Measurements from ENCODE around the gene GALK1.
"Not testable (repeated sequence)": the region's sequence is repeated elsewhere in the genome, so short reads cannot be mapped to it uniquely, and the experiment has no call there.

The GALK1 gene

GRCh38 chr17:75764711-75765421 is at the start of gene GALK1:
Gene GALK1 (minus strand): TSS chr17:75765192. CDS start chr17:75765136, 56 bp downstream.
- no peak for DNase-seq (ENCODE audit: low read depth, low spot score)
- H3K27ac ChIP-seq, result peak within 1 kb of the TSS; percentile 37

- no peak for DNase-seq (ENCODE audit: low read depth, low spot score)
- no peak overlapping the region for H3K27ac ChIP-seq
Observed at GRCh38 chr17:75814021-75814395, 49.0 kb upstream of the GALK1 start.

- no peak for DNase-seq (ENCODE audit: low read depth, low spot score)
- H3K27ac ChIP-seq, result no peak overlapping the region
Observed at GRCh38 chr17:75813081-75814020, 48.4 kb upstream of the GALK1 start.

- H3K27ac ChIP-seq, result no peak overlapping the region
- DNase-seq (ENCODE audit: low read depth, low spot score), result no peak
Observed at GRCh38 chr17:75812096-75813013, 47.4 kb upstream of the GALK1 start.

GRCh38 chr17:75811174-75811573 is 46.2 kb upstream of the GALK1 start:
- no peak overlapping the region for H3K27ac ChIP-seq
- no peak for DNase-seq (ENCODE audit: low read depth, low spot score)

- not testable (repeated sequence) for H3K27ac ChIP-seq; DNase-seq (ENCODE audit: low read depth, low spot score)
Observed at GRCh38 chr17:75810756-75811155, 45.8 kb upstream of the GALK1 start.

GRCh38 chr17:75810216-75810615 is 45.2 kb upstream of the GALK1 start:
- H3K27ac ChIP-seq, result no peak overlapping the region
- DNase-seq (ENCODE audit: low read depth, low spot score), result no peak

GRCh38 chr17:75809631-75810111 is 44.7 kb upstream of the GALK1 start:
- no peak for DNase-seq (ENCODE audit: low read depth, low spot score)
- peak overlapping the region; percentile 62 for H3K27ac ChIP-seq

GRCh38 chr17:75808905-75809621 is 44.1 kb upstream of the GALK1 start:
- peak; percentile 31 for DNase-seq (ENCODE audit: low read depth, low spot score)
- peak overlapping the region; percentile 62 for H3K27ac ChIP-seq

- DNase-seq (ENCODE audit: low read depth, low spot score), result no peak
- peak overlapping the region; percentile 62 for H3K27ac ChIP-seq
Observed at GRCh38 chr17:75808549-75808904, 43.5 kb upstream of the GALK1 start.

GRCh38 chr17:75807861-75808260 is 42.9 kb upstream of the GALK1 start:
- no peak overlapping the region for H3K27ac ChIP-seq
- no peak for DNase-seq (ENCODE audit: low read depth, low spot score)

GRCh38 chr17:75806822-75807500 is 42.0 kb upstream of the GALK1 start:
- no peak overlapping the region for H3K27ac ChIP-seq
- no peak for DNase-seq (ENCODE audit: low read depth, low spot score)

- H3K27ac ChIP-seq, result no peak overlapping the region
- no peak for DNase-seq (ENCODE audit: low read depth, low spot score)
Observed at GRCh38 chr17:75803883-75804282, 38.9 kb upstream of the GALK1 start.

- no peak for DNase-seq (ENCODE audit: low read depth, low spot score)
- H3K27ac ChIP-seq, result no peak overlapping the region
Observed at GRCh38 chr17:75799402-75799801, 34.4 kb upstream of the GALK1 start.

- no peak overlapping the region for H3K27ac ChIP-seq
- no peak for DNase-seq (ENCODE audit: low read depth, low spot score)
Observed at GRCh38 chr17:75795820-75796607, 31.0 kb upstream of the GALK1 start.

GRCh38 chr17:75793460-75793859 is 28.5 kb upstream of the GALK1 start:
- peak overlapping the region; percentile 8 for H3K27ac ChIP-seq

GRCh38 chr17:75791254-75791653 is 26.3 kb upstream of the GALK1 start:
- DNase-seq (ENCODE audit: low read depth, low spot score), result no peak
- no peak overlapping the region for H3K27ac ChIP-seq

More at GRCh38 chr17:75793460-75793859, 28.5 kb upstream of the GALK1 start:
- DNase-seq (ENCODE audit: low read depth, low spot score), result no peak
